ENCODE measurements around the gene UBAP2.

Gene UBAP2, protein sequence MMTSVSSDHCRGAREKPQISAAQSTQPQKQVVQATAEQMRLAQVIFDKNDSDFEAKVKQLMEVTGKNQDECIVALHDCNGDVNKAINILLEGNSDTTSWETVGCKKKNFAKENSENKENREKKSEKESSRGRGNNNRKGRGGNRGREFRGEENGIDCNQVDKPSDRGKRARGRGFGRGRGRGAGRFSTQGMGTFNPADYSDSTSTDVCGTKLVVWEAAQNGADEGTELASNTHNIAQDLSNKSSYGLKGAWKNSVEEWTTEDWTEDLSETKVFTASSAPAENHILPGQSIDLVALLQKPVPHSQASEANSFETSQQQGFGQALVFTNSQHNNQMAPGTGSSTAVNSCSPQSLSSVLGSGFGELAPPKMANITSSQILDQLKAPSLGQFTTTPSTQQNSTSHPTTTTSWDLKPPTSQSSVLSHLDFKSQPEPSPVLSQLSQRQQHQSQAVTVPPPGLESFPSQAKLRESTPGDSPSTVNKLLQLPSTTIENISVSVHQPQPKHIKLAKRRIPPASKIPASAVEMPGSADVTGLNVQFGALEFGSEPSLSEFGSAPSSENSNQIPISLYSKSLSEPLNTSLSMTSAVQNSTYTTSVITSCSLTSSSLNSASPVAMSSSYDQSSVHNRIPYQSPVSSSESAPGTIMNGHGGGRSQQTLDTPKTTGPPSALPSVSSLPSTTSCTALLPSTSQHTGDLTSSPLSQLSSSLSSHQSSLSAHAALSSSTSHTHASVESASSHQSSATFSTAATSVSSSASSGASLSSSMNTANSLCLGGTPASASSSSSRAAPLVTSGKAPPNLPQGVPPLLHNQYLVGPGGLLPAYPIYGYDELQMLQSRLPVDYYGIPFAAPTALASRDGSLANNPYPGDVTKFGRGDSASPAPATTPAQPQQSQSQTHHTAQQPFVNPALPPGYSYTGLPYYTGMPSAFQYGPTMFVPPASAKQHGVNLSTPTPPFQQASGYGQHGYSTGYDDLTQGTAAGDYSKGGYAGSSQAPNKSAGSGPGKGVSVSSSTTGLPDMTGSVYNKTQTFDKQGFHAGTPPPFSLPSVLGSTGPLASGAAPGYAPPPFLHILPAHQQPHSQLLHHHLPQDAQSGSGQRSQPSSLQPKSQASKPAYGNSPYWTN

DNA sequence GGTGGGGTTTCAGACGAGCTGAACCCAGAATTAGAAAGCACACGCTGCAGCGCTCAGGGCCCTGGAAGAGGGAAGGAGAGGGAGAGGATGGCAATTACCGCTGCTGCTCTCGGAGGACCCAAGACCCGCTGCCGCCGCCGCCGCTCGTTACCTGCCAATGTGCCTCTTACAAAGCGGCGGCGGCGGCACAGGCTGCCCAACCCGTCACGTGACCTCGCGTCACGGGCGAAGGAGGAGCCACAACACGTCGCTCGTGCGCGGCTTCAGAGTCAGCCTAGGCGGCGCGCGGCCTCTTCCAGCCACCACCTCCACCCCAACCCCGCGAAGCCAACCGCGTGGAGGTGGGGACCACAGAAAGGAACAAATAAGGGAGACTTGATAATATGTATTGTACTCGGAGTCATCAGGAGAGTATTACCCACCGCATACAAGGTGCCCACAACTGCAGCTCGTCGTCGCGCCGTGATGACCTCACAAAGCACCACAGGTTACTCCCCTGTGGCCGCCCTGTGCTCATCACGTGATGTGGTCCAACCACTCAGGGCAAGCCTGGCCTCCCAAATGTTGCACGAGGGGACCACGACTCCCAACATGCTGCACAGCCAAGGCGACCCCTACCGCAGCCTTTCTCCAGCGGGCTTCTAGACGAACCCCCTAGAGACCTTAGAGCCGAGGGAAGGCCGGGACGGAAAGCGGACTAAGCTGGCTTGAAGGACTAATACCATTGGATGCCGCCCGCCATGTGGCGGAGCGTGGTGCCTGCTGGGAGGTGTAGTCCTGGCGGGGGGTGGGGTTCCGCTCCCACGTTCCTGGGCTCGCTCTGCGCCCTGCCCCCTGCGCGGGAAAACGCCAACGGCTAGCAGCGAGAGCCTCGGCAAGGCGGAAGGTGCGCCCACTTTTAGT is at the start of gene UBAP2:
TSS of gene UBAP2 (minus strand) at position 161 of the 903 bp plus-strand sequence. CDS start 31,739 bp downstream, outside the sequence.
- peak; percentile 96 to 99 for DNase-seq

DNA sequence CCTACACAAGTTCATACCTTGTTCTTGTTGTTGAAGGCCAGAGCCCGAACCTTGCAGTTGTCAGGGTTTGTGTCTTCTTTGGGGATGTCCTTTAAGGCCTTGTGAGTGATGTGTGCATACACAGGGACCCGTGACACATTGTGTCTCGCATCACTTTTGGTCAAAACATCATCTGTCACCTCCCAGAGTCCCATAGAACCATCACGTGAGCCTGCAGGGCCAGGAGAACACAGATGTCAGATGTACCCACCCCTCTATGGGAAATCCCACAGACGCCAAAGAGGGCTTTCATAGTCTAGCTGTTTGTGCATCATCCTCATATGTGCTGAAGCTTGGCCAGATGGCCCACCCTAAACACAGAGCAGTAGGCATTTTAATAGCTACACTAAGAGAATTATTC is 49.6 kb upstream of the UBAP2 start:
- no peak for DNase-seq

DNA sequence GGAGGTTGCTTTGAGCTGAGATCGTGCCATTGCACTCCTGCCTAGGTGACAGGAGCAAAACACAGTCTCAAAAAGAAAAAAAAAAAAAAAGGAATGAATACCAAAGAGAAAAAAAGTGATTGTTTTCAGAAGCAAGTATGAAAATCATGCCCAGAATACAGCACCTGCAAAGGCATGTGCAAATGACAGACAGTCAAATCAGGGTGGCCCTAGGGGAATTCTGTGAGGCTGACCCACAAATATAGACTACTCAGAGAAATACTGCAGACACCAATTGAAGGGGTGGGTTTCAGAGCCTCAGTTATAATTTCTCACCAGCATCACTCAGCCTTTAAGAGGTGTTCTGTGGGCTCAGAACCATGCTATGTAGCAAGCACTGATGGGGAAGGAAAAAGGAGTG is 49.2 kb upstream of the UBAP2 start:
- no peak for DNase-seq

DNA sequence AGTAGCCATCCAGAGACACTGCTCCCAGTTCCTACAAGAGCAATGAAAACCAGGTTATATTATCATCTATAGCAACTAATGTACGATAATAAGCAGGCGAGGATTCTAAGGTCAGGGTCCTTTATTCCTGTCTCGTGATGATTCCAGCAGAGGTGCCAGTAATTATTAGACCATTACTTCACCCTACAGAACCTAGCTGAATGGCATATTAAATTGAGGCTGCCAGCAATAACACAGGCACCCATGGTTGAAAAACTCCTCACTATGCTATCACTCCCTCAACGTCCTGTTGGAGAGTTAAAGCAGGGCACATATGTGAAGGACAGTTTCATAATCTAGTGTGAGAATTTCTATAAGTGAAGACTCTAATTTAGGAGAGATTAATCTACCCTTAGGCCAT is 48.1 kb upstream of the UBAP2 start:
- no peak for DNase-seq

DNA sequence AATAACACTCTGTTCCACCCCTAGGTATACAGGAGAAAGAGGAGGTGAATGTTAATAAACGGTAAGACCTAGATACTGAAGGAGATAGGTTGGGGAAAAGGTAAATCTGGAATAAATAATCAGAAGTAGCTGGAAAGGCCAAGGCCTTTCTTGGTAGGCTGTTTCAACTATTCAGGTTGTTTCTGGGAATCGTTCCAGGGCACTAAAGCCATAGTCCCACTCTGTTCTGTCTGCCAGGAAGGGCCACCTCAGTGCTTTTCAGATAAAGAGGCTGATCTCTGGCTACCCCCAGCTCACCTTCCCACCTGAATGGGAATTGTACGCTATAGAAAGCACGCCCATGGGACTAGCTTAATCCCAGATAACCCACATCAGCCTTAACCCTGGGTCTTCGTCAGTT is 44.9 kb upstream of the UBAP2 start:
- no peak for DNase-seq

DNA sequence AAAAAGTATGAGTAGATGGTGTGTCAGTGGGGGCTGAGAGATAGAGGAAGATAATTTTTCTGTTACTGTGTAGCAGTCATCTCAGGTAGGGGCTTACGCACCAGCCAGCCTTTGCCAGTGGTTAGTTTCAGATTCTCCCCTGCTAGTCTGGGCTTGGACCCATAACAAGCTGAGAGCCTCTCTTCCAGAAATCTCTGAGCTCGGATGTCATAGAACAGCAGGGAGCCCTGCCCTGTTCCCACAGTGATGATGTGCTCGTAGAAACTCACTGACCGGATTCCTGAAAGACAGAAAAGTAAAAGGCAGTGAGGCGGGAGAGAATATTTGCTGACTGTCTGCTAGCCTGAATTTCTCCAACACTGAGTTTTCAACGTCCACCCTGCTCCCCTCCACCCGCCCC is 40.6 kb upstream of the UBAP2 start:
- DNase-seq, result no peak

DNA sequence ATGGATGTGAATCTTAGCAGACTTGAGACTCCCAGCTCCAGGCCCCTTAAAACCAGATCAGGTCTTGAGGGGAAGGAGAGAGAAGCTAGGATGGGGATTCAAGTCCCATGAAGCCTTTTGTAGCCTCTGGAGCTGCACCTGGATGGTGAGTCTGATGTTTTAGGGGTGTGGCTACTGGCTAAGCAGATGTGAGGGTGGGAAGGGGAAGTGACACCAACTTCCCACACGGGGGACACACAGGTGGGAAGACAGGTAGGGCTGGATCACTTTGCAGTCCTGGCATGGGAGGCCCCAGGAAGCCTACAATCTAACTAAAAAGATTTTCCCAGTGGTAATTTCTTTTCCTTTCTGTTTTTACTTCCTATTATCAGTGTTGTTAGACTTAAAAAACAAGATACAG is 38.7 kb upstream of the UBAP2 start:
- DNase-seq, result no peak

DNA sequence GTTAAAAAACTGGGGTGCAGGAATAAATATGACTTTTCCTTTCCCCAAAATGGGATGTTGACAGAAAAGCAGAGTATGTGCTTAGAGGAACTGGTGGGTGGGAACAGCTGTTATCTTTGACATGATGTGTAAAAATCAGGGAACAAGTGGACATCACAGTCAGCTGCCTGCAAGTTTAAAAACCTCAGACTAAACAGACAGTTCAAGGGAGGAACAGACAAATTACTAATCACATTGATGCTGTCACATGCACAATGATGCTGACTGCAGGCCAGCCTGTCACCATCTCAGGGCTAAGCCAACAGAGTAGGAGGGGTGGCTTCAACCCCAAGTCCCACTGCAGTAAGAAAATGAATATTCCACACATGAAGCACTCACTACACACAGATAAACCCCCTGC is 38.2 kb upstream of the UBAP2 start:
- no peak for DNase-seq

DNA sequence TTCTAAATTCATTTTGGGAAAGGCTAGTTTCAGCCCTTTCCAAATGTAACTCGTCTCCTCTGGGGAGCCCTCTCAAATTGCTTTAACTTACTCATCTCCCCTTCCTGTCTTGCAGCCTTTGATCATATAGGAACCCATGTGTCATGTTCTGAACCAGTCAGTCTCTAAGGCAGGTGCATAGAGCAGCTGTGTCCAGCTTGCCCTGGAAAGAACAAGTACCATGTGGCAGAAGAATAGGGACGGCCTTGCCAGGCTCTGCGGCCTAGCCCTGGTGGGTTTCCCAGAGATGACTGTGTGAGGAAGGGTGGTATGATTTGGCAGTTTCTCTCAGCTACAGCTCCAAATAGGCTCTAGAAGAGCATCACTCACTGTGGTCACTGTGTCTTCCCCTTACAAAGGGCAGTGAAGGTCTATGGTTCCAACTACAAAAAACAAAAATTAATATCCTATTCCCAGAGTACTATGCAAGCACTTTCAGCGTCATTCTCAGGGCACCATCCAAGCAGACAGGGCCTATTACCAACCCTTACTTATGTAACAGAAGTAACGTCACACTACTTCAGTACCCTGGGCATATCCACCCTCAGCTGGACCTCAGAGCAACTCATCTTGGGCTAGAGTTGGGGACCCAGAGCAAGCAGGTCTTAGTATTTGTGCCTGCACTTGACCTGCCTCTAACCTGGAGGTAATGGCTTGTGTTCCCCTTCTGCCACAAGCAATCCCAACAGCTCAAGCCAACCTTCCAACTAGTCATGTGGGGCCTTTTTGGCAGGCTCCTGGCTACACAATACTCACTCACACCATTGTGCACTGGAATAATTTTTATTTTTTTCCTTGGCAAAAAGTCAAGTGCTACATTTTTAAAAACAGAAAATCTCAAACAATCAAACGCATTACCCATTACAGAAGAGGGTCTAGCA is 37.2 kb upstream of the UBAP2 start:
- peak; percentile 12 to 14 for DNase-seq

DNA sequence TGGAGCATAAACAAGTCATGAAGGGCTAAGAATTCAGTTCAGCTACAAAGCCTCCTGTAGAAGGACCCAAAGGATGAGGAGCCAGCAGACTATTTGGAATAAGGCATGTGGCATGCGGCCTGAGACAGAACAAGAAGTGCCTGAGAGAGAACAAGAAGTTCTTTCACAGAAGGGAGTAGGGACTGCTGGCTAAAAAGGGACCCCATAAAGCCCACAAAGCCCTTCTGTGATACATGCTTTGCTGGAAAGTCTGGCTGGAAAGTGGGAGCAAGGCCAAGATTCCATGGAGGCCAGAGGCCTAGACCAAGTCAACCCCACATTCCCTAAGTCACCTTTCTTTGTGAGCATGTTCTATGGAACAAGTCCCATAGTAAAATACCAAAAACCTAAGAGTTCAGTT is 35.9 kb upstream of the UBAP2 start:
- peak; percentile 61 to 86 for DNase-seq

DNA sequence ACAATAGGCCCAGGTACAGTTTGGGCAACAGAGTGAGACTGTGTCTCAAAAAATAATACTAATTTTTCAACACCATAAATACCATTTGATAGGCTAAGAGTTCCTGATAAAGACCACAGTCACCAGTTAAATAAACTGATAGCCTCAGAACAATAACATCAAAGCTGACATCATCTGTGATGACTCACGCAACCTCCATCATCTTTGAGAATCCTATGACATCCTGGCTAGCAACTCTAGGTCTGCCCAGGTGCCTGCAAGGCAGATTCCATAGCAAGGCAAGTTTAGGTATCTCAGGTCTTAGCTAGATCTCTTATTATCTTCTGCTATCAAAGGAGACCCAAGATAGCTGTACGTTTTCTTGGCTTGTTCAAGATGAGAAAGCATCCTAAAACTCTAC is 30.5 kb upstream of the UBAP2 start:
- no peak for DNase-seq

DNA sequence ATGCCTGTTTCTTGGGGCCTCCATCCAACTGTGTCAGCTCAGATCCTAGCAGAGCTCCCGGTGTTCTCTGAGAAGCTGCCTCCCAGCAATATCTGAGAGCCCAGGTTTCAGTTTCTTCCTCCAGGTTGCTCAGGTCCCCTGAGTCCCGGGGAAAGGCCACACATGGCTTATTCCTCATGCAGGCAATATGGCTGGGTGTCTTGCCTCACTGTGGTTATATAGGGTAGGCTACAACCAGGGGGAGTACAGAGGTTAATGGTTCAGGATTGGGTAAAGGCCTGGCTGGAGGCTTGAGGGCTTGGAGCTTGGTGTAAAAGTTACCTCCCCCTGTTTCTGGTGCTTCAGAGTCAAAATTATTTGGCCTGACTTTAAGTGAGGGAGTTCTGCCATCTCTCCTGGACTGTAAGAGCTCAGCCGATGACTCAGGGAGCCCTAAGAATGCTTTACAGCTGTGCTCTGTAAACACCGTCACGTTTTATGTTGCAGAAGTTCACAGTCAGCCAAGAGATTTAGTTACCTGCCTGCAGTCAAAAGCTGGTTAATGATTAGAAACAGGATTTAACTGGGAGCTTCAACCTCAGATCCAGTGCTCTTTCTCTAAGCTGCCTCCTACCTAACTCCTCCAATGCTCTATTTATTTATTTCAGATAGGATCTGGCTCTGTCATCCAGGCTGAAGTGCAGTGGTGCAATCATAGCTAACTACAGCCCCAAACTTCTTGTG is 24.3 kb upstream of the UBAP2 start:
- no peak for DNase-seq

DNA sequence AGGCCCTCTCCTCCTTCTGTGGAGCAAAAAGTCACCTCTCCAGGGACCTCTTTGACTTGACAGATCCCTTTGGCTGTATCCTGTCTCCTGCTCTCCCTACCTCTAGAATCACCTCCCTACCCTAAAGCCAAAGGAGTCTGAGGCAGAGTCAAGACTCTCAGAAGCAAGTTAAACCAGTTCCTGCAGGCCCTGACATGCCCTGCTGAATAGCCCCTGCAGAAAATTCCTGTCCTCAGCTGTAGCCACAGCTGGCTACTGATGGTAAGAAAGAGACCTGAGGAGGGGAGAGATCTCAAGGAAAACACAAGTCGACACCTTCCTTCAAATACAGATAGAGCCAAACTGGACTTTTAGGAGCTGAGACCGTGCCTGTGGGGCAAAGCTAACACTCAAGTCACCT is 23.7 kb upstream of the UBAP2 start:
- no peak for DNase-seq

DNA sequence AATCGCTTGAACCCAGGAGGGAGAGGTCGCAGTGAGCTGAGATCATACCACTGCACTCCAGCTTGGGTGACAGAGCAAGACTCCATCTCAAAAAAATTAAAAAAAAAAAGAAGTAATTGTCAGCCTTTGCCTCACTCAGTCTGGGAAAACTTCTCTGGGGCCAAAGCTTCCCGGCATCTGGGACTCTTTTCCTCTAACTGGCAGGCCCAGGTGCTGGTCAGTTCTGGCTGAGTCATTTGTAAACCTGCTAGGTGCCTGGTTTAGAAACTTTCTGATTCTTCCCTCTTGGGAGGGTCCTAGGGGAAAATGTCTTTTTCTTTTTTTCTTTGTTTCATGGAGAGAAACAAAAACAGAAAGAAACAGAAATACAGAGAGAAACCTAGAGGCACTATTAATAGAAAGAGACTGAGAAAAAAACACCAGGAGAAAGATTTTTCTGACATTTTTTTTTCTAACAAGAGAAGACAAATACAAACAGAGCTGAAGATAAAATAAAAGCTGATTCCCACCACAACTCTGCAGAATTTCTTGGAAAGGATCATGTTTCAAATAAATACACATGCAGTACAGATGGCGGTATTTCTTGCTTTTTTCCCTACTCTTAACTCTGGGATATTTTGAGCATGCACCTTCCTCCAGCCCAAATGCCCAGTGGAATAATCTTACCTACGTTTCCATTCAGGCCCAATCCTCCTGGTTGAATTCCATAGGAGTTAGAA is 22.1 kb upstream of the UBAP2 start:
- no peak for DNase-seq

DNA sequence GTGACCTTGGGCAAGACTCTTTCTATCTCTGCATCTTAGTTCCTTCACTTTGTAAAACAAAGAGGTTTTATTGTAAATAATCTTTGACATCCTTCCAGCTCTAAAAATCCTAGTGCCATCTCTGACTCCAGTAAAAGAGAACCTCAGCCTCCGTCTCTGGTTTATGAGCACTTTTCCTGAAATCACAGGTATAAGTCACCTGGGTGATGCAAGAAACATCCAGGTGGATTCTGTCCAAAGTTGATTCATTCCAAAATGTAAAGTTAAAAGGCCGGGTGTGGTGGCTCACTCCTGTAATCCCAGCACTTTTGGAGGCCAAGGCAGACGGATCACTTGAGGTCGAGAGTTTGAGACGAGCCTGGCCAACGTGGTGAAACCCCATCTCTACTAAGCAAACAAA is 21.1 kb upstream of the UBAP2 start:
- no peak for DNase-seq

DNA sequence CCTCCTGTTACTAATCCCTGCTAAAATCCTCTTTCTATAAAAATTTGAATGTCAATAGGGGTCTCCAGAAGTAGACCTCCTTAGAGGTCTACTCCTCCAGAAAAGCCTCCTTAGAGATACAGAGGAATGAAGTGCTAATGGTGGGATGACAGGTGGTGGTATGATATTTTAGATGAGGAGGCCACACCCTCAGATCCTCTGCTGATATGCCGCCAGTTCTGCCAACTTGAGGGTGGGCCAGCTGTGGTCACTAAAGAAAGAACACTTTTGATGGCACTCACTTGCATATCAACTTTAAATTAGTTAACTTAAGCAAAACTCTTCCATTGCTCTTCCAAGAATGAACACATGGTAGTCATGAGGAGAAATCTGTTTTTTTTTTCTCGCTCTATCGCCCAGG is 16.9 kb upstream of the UBAP2 start:
- no peak for DNase-seq

DNA sequence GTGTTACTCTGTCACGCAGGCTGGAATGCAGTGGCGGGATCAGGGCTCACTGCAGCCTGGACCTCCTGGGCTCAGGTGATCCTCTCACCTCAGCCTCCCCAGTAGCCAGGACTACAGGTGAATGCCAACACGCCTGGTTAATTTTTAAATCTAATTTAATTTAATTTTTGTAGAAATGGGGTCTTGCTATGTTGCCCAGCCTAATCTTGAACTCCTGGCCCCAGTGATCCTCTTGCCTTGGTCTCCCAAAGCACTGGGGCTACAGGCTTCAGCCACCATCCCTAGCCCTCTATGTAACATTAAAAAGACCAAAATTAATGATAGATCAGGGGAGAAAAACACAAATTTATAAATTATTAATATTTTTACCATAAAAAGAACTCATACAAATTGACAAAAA is 11.3 kb upstream of the UBAP2 start:
- no peak for DNase-seq

DNA sequence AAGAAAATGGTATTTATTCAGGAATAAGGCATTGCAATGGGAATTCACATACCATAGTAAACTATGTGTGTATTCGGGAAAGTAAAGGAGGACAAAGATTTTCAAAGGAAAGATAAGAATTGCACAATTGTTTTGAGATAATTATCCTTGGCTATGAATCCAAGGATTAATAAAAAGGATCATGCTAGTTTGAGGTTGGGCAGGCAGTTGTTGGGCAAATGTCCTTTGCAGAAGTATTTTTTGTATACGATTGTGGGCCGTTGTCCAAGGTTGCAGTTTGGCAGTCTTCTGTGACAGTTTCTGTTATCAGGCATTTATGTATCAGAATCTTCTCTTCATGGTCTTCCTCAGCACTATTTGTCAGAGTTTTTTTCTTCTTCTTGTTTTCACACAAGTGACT is 10.6 kb upstream of the UBAP2 start:
- DNase-seq, result no peak

DNA sequence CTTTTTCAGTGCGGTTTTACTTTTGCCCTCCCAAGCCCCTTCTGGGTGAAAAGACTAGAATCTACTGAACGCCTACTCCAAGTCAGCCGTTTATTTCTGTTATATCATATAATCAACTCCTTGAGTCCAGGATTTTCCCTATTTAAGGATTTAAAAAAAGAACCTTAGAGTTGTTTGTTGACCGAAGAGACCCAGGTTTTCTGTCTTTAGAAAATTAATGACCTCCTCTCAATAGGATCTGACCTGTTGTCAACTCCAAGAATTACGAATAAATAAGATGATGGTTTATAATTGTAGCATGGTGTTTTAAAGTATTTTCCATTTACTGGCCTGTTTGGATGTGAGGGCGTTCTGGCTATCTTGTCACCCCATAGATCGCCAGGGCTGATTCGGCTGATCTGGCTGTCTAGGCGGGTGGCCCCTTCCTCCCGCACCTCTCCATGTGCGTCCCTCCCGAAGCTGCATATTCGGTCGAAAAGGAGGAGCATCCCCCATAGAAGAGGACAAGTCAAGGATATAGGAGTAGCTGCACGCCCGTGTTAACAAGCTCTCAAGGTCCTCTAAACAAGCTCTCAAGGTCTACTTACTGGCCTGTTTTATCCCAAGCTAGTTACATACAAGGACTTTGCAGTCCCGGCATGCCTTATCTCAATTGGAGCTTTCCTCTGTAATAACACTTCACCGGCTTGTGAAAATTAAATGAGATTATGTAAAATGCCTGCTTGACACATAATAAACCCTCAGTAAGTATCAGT is 1.1 kb upstream of the UBAP2 start:
- DNase-seq, result no peak
